Activated CD8-positive, alpha-beta memory T cell treated with anti-CD3 and anti-CD28 coated beads for 48 hours (primary cell): ENCODE measurements around the gene BMPR2.

Source experiments
- DNase-seq, 3 experiments: peaks; one replicate each; pipeline ENCODE4 v3.0.0-alpha.2; 2020; ENCODE audit warnings: low read depth in 2 of 3, low spot score in 2 of 3

The BMPR2 gene

GRCh38 chr2:202588647-202589581 lies 212.8 kb downstream of the BMPR2 start:
- DNase-seq = peak in 2 of 3 experiments; percentile 10 to 27

GRCh38 chr2:202589582-202589949 lies 213.4 kb downstream of the BMPR2 start:
- no peak for DNase-seq

- no peak for DNase-seq
Observed at GRCh38 chr2:202592566-202592965, 216.4 kb downstream of the BMPR2 start.

- DNase-seq = no peak
Observed at GRCh38 chr2:202599105-202599504, 223.0 kb downstream of the BMPR2 start.

GRCh38 chr2:202599911-202600310 lies 223.8 kb downstream of the BMPR2 start:
- DNase-seq = no peak

- no peak for DNase-seq
Observed at GRCh38 chr2:202604699-202605098, 228.6 kb downstream of the BMPR2 start.

GRCh38 chr2:202605174-202605573 lies 229.0 kb downstream of the BMPR2 start:
- no peak for DNase-seq

GRCh38 chr2:202608142-202608852 lies 232.2 kb downstream of the BMPR2 start:
- DNase-seq = no peak

GRCh38 chr2:202609381-202610145 lies 233.4 kb downstream of the BMPR2 start:
- no peak for DNase-seq

- DNase-seq = no peak
Observed at GRCh38 chr2:202610380-202610779, 234.3 kb downstream of the BMPR2 start.

- DNase-seq = no peak
Observed at GRCh38 chr2:202612145-202612544, 236.0 kb downstream of the BMPR2 start.

GRCh38 chr2:202613479-202613878 lies 237.4 kb downstream of the BMPR2 start:
- no peak for DNase-seq
